Kasumi-1 (cell line): Measurements from ENCODE around the gene QSOX1.
"Not testable (repeated sequence)": the region's sequence is repeated elsewhere in the genome, so short reads cannot be mapped to it uniquely, and the experiment has no call there.

Source experiments
- DNase-seq, 2 experiments: peaks; one replicate each; lab custom pipeline; 2025; lab: John Stamatoyannopoulos, UW

QSOX1 gene, protein sequence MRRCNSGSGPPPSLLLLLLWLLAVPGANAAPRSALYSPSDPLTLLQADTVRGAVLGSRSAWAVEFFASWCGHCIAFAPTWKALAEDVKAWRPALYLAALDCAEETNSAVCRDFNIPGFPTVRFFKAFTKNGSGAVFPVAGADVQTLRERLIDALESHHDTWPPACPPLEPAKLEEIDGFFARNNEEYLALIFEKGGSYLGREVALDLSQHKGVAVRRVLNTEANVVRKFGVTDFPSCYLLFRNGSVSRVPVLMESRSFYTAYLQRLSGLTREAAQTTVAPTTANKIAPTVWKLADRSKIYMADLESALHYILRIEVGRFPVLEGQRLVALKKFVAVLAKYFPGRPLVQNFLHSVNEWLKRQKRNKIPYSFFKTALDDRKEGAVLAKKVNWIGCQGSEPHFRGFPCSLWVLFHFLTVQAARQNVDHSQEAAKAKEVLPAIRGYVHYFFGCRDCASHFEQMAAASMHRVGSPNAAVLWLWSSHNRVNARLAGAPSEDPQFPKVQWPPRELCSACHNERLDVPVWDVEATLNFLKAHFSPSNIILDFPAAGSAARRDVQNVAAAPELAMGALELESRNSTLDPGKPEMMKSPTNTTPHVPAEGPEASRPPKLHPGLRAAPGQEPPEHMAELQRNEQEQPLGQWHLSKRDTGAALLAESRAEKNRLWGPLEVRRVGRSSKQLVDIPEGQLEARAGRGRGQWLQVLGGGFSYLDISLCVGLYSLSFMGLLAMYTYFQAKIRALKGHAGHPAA

DNA sequence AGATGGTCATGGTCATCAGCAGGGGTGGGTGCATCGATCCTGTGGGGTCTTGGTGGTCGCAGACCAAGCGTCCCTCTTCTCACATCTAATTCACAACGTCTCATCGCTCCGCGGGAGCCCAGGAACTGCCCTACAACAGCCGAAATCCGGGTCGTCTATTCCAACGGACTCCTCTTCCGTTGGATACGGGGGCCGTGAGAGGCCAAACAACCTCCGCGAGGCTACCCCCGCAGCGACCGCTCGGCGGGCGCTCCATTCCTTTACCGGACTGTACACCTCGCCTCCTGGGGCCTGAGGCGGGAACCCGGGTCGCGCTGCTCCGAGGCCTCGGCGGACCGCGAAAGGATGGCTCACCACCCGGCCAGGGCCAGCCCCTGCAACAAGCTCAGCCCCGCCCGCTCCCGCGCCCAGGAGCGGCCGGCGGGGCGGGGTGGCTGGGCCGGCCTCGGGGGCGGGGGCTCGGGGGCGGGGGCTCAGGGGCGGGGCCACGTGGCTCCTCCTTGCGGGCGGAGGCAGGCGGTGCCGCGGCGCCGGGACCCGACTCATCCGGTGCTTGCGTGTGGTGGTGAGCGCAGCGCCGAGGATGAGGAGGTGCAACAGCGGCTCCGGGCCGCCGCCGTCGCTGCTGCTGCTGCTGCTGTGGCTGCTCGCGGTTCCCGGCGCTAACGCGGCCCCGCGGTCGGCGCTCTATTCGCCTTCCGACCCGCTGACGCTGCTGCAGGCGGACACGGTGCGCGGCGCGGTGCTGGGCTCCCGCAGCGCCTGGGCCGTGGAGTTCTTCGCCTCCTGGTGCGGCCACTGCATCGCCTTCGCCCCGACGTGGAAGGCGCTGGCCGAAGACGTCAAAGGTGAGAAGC is at the start of gene QSOX1:
TSS of gene QSOX1 (plus strand) at position 545 of the 857 bp plus-strand sequence. CDS start at position 584, 39 bp downstream.
- peak; percentile 68 to 82 for DNase-seq

DNA sequence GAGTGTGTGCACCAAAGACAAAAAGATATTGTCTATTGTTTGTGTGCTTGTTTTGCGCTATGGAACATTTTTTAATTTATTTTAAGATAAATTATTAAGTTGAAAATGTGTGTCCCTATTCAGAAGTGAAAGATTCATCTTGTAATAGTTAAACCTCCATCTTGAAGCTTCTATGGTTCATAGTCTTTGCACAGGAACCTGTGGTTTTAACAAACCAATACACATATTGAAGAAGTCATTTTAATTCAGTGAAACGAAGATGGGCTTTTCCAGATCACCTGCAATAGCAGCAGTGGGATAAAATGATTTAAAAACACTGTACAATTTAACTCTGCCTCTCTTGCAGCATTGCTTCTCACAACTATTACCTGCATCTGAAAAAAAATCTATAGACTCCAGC is 42.6 kb upstream of the QSOX1 start:
- DNase-seq = no peak

DNA sequence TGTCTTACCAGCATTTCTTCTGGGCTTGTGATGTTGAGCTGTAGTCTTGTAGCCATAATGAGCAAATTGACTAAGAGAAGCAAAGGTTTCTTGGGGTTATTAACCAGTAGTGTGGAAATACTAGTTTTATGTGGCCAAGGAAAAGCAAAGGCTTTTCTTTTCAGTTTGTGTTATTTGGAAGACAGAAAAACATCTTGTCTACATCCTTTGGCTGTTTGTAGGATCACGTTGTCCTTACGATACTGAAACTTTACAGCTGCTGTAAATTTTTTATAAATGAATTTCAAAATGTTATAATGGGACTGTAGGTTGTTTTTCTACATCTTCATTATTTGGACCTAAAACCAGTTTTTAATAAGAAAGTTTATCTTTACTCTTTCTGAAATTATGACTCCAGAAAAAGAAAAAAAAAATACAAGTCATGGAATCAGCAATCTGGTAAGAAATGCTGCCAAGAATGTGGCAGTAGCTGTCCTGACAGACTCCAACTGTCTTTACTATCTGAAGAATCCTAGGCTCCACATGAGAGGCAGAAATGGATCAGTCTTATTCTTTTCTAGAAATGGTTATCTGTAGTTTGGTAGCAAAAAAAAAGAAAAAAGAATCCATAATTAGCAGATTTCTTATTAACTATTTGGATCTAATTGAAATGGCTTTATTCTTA is 41.6 kb upstream of the QSOX1 start:
- DNase-seq = no peak

DNA sequence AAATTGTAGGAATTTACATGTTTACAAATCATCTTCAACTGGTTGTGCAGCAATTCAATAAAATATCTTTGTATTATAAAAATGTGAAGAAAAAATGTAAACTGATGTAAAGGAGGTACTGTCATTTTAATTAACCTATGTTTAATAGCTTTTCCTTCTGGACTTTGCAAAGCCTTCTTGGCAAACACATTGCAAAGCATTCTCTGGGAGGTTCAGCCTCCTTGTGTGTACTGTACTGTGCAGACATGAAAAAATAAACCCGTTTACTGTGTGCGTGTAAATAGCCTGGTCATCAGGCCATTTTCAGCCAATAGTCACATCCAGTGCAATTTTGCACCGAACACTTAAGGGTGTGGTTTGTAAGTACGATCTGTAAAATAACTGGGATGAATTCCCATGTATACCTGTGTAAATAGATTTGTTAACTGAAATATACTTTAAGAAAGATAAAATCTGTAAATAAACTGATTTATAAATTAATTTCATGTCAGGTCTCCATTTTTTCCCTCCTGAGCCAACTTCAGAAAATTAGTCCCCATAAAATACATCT is 40.2 kb upstream of the QSOX1 start:
- no peak for DNase-seq

DNA sequence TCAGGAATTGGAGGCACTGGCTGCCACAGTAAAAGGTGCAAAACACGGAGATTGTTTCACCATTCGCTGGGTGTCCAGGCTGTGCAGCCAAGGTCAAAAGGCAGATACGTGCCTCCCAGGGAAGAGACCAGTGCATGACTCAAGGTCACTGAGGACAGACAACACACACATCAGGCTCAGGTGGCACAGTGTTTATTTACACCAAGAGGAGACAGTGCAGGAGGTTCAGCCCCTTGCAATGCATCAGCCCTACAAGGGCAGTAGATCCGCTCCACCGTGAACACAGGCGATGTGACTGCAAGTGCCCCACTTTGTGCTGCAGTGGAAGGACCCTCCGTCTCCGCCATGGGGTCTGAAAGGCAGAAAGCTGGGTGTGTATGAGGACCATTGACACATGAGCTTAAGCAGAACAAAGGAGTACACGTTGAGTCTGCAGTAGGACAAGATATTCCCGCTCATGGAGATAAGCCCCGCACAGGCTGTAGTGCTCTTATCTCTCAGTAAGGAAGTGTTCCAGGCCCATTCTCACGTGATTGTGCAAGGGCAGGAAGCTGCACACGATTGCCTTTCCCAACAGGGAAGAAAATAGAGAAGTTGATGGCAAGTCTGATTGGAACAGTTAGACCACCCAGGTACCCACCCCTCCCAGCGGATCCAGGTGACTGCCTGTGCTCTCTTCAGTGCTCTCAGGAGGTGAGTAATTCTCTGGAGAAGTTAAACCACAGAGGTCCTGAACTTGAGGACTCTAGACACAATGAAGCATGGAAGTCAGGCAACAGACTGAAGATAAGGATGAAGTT is 37.5 kb upstream of the QSOX1 start:
- peak; percentile 45 to 49 for DNase-seq

DNA sequence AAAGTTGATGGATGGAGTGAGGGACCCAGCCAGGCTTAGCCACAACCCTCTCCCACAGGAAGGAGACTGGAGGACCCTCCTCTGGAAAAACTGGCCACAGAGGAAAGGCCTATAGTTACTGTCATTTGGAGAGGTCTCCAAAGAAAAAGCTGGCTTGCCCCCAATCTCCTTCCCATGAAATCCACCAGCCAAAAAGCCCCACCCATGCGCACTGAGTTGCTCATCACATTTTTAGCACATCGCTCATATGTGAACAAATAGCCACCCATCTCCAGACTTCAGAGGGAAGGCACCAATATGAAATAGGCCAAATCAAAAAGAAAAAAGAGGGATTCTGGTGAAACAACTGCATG is 36.9 kb upstream of the QSOX1 start:
- no peak for DNase-seq

DNA sequence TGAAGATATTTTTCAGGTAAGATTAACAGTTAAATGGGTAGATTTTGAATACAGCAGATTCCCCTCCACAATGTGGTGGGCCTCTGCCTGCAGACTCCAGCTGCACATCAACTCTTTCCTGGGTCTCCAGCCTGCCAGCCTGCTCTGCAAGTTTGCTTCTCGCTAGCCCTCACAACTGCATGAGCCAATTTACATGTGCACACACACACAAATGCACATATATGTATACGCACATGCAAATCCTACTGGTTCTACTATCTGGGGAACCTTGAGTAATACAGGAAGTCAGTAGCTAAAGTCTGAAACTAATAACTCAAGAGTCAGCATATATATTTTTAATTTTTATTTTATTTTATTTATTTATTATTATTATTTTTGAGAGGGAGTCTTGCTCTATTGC is 34.8 kb upstream of the QSOX1 start:
- DNase-seq = no peak

DNA sequence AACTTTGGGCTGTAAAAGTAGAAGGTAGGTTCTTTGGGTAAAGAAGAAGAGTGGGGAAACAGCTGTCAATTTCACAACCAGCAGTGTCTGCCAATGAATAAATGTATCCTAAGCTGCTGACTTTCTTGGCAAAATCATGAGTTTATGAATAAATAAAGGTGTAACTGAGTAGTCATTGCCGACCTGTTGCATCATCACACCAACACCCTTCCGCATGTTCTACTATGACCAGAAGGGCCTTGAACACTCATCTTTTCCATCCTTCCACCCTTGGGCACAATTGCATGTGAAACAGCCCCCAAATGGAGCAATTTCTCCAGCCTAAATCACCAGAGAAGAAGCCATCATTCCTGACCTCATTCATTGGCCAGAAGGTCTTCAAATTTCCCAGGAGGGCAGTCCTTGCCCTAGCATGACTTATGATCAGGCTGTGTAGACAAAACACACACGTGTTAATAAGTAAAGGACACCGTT is 31.2 kb upstream of the QSOX1 start:
- DNase-seq = no peak

DNA sequence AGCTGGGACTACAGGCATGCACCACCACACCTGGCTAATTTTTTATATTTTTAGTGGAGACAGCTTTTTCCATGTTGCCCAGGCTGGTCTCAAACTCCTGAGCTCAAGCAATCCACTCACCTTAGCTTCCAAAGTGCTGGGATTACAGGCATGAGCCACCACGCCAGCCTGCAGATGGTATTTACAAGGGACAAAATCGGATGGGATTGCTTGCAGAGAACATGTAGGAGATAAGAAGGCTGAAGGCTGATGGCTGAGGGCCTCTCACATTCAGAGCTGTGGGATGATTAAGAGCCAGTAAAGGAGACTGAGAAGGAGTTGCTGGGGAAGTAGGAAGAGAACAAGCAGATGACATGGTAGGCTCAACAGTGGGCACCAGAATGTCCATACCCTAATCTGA is 24.0 kb upstream of the QSOX1 start:
- no peak for DNase-seq

DNA sequence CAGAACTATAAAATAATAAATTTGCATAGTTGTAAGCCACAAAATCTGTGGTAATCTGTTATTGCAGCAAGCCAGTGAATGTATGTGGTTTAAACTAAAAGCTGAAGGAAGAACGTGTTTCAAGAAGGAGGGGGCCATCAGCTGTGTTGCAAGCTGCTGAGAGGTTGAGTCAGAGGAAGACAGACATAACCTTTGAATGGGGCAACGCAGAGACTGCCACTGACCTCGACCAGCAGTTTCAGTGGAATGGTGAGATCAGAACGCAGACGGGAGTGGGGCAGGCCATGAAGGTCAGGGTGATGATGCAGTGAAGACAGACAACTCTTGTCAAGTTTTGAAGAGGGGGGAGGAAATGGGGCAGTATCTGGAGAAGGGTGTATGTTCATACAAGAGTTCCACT is 23.2 kb upstream of the QSOX1 start:
- peak; percentile 62 to 81 for DNase-seq

DNA sequence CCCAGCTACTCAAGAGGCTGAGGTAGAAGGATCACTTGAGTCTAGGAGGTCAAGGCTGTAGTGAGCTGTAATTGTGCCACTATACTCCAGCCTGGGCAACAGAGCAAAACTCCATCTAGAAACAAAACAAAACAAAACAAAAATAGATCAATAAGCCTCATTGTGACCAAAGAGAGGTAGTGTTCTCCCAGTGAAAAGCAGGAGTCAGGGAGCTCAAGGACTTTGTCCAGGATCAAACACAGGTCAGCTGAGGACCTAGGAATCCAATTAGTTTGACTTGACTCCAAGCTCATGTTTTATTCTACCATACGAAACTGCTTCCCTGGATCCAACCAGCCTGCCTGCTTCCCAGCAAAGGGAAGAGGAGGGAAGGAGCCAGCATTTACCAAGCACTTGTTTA is 21.5 kb upstream of the QSOX1 start:
- DNase-seq = no peak

DNA sequence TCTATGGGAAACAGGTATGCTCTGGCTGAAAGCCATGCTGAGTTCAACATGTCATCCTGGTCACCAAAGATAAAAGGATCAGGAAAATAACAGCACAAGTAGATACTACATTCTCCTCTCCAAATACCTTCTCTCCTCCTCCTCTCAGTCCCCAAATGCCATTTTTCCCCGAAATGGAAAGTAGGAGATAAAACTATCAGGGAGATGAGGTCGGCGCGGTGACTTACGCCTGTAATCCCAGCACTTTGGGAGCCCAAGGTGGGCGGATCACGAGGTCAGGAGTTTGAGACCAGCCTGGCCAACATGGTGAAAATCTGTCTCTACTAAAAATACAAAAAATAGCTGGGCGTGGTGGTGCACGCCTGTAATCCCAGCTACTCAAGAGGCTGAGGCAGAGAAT is 21.0 kb upstream of the QSOX1 start:
- not testable (repeated sequence) for DNase-seq

DNA sequence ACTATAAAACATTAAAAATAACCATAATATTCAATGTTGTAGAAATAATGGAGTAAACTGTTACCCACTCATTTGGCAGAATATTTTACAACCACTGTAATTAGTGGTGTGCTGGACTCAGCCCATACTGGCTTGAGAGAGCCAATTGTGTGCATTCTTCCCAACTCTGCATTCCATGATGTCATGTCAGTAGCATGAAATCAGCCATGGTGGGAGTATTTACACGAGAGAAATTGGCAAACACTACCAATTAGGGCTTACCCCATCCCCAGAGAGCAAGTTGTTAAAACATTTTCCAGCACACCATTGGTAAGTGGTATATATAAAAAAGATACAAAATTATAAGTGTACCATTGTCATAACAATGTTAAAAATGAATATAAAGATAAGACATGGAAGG is 19.1 kb upstream of the QSOX1 start:
- no peak for DNase-seq

DNA sequence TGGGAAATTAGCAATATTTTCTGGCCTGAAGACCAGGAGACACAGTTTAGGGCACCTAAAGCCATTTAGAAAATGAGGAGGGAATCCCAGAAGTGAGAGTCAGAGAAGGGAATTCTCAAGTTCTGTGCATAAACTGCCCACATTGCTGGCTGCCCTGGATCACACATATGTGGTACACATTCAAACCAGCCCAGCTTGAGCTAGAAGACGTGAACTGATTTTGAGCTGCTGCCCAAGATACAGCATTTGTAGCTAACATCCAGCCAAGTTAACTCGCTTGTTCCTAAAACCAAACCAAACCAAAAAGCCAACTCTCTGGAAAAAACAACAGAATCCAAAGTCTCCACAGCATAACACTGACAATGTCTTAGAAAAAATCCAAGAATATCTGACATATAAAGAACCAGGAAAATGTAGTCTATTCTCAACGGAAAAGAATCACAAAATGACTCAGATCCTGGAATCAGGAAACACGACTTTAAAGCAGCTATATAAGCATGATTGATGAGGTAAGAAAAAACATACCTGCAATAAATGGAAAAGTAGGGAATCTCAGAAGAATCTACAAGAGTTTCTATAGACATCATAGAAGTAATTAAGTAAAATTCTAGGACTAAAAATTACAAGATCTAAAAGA is 18.2 kb upstream of the QSOX1 start:
- DNase-seq = no peak

DNA sequence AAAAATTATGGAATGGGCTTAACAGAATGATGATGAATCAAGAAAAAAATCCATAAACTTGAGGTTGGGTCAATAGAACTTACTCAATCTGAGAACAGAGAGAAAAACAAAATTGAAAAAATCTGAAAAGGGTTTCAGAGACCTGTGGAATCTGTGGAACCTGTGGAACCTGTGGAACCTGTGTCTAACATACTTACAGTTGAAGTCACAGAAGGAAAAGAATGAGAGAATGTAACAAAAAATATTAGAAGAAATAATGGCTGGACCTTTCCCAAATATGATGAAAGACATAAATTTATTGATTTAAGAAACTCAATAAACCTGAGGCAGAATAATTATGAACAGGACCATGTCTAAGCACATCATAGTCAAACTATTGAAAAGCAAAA is 17.7 kb upstream of the QSOX1 start:
- DNase-seq = no peak

DNA sequence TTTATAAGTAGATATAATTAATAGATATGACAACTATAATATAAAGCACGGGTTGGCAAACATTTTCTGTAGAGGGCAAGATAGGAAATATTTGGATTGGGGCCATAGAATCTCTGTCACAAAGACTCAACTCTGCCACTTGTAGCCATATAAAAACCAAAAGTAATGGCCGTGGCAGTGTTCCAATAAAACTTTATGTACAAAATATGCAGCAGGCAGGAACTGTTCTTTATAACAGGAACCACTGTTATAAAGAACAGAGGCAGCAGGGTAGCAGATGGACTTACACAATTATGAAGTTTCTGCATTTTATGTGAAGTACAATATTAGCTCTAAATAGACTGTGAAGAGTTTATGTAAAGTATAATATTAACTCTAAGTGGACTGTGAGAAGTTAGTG is 16.9 kb upstream of the QSOX1 start:
- no peak for DNase-seq

DNA sequence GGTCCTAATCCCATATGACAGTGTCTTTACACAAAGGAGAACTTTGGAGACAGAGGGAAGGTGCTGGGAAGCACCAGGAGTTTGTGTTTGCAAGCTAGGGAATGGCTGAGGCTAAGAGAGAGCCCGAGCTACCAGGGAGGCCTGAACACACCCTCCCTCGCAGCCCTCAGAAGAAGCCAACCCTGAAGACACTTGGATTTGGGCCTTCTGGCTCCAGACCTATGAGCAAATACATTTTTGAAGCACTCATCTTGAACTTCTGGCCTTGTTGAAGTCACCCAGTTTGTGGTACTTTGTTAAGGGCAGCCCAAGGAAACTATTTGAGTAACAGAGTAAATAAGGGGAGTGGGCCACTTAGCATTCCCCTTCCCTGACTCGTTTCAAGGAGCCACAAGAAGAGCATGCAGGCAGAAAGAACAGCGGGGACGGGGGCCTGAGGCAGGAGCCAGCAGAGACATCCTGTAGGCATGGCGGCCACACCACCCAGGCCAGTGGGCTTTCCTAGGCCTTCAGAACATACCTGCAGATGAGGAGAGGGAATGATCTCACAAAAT is 13.2 kb upstream of the QSOX1 start:
- no peak for DNase-seq

DNA sequence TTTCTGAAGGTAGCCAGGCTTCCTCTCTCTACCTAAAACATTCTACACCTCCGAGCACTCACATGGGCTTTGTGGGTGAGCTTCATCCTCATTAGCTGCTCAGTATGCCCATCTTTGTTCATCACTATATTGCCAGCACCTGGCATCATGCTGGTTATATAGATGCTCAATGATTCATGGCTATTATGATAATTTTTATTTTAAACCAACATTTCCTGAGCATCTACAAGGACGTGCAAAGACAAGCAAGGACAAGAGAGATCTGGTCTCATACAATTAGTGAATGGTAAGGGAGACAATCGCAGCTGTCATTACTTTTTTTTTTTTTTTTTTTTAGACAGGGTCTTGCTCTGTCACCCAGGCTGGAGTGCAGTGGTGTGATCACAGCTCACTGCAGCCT is 11.3 kb upstream of the QSOX1 start:
- no peak for DNase-seq

DNA sequence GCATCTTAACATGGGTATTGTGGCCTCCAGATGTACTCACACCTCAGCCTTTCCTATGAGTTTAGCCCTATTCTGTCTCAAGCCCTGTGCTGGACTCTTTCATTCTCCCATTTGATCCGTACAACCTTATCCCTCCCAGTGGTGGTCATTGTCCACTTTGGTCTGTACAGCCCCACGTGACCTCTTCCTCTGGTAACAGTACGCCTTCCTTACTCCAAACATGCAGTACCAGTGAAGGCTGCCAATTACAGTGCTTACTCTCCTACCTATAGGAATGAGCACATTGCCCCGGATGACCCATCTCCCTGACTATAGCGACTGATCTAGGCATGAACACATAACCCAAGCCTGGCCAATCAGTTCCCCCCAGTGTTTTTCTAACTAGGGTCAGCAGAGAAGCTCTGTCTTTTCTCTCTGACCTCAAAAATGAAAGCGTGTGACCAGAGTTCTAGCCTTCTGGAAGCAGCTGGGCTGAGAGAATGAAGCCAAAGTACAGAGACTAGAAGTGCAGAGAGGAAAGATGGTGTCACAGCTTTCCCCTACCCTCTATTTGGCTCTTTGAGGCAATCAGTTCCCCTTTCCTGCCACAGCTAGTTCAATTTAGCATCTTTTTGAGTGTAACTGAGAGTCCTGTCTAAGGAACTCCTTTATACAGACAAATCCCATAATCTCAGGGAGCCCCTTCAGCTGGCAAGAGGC is 9.9 kb upstream of the QSOX1 start:
- no peak for DNase-seq
